Measurements from ENCODE around the gene C1QTNF1.
A peak's percentile ranks its signal among the peaks of the same experiment; 100 is the strongest.

C1QTNF1 gene

DNA sequence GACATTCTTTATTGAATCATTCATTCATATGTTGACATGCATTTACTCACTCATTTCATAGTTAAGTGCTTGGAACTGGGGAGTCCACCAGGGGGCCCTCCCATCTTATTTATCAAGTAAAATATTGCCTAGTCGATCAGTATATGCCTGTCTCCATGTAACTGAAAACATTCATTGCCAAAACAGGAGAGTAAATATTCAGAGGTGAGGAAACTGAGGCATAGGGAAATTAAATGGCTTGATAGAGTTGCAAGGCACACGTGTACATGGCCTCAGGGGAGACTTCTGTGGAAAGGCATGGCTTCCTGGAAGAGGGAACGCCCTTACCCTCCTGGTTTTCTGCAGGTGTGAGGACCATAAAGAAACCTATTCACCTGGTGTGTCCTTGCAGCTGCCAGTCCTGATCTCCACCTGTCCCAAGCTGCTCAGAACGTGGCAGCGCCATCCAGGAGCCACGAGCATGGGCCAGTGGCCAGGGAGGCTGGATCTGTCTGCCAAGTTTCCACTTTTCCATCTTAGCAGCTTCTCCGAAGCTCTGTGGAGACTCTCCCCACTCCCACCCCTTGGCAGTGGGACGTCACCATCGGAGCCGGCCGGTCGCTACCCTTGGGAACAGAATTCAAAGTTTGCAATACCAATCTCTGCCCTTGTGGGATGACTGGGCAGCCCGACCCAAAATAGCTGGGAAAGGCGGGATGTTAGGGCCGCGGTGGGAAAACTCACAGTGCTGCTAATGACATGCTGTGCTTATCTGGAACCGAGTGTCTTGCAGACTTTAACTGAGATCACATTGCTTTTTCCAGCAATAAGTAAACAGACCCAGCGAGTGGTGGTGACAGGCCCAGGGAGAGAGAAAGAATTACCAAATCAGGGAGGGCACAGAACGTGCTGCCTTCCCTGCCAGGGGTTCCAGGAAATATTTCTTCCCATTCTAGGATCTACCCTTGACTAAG is 4.1 kb upstream of the C1QTNF1 start:
- TF ChIP-seq GATA3 (IDR thresholded peaks at IDR 0.05; ENCODE audit: low read depth, low read length): no peak

DNA sequence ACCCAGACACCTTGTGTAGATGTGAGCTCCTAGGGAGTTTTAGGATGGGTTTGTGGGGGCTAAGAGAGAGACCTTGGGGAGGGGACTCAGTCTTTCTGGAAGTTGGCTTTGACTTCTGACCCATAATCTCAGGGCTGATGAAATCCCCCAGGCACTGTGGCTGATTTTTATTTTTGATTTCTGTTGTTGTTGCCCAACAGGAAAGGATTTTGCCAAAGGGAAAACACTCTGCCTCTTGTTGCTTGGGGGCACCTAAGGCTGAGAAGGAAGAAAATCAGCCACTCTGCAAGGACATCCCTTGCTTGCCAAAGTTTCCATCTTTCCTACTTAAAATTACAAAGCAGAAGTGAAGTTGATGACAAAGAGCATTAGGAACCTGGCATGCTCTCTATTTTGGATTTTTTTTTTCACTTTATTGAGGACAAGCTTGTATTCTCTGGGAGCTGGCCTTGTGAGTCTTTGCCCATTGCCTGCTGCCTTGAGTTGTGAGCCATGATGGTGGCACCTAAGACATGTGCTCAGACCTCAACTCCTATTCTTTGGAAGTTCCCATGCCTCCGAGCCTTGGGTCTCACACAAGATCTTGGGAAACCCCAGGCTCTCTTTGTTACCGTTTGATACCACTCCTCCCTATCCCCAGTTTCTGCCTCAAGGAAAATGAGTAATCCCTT is 3.2 kb upstream of the C1QTNF1 start:
- no peak for TF ChIP-seq GATA3 (IDR thresholded peaks at IDR 0.05; ENCODE audit: low read depth, low read length)
- no peak for TF ChIP-seq GATA2 (IDR thresholded peaks at IDR 0.05; ENCODE audit: low read depth, low read length)

DNA sequence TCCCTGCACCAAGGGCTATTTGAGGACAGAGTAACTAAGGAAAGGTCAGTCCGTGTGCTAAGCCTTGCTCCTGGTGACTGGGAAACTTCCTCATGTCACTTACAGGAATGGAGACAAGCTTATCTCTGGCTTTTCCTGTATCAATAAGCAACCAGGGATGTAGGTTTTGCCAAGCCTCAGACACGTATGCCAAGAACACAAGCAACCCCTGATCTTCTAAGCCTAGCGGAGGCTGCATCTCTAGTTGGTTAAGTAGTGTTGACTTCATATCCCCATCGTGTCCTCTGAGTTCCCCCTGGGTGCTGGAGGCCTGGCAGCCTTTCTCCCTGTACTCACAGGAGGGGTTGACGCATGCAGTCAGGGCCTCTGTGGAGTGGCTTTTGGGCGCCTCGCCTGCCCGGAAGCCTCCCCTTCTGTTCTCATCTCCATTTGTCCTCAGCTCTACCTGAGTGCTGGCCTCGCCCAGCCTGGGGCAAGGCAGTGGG is 1.4 kb upstream of the C1QTNF1 start:
- TF ChIP-seq GATA3 (IDR thresholded peaks at IDR 0.05; ENCODE audit: low read depth, low read length) (no peak), GATA2 (IDR thresholded peaks at IDR 0.05; ENCODE audit: low read depth, low read length) (no peak)

DNA sequence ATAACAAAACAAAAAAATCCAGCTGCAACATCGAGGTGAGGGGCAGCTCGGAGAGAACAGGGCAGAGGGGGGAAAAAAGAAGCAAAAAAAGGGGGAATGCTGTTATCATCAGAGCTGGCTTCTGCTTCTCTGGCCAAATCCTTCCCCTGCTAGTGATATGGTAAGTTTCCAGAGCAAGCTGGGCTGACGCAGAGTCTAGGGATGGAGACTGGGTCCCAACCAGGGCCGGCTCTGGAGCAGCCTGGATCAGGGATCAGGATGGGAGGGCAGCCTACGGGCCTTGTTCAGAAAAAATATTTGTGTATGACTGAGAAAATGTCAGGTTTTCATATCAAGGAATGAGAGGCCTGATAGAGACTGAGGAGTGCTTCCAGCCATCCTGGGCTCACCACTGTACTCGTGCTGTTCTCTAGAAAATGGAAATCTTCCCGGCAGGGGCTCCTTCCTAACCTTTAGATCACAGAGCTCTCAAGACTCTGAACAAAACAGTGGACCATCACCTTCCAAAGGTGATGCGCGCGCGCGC is 726 bp upstream of the C1QTNF1 start:
- TF ChIP-seq GATA3 (IDR thresholded peaks at IDR 0.05; ENCODE audit: low read depth, low read length): no peak
- no peak for TF ChIP-seq GATA2 (IDR thresholded peaks at IDR 0.05; ENCODE audit: low read depth, low read length)

GRCh38 chr17:79024901-79025737 is 1.1 kb downstream of the C1QTNF1 start:
- TF ChIP-seq GATA2 (IDR thresholded peaks at IDR 0.05; ENCODE audit: low read depth, low read length) (no peak), GATA3 (IDR thresholded peaks at IDR 0.05; ENCODE audit: low read depth, low read length) (no peak)

GRCh38 chr17:79026376-79027273 is 2.7 kb downstream of the C1QTNF1 start:
- TF ChIP-seq GATA2 (IDR thresholded peaks at IDR 0.05; ENCODE audit: low read depth, low read length): no peak
- no peak for TF ChIP-seq GATA3 (IDR thresholded peaks at IDR 0.05; ENCODE audit: low read depth, low read length)

- TF ChIP-seq GATA2 (IDR thresholded peaks at IDR 0.05; ENCODE audit: low read depth, low read length): peak; percentile 99
- no peak for TF ChIP-seq GATA3 (IDR thresholded peaks at IDR 0.05; ENCODE audit: low read depth, low read length)
These were observed 3.4 kb downstream of the C1QTNF1 start for GRCh38 chr17:79027274-79027924.

- no peak for TF ChIP-seq GATA2 (IDR thresholded peaks at IDR 0.05; ENCODE audit: low read depth, low read length)
- no peak for TF ChIP-seq GATA3 (IDR thresholded peaks at IDR 0.05; ENCODE audit: low read depth, low read length)
These were observed 4.0 kb downstream of the C1QTNF1 start for GRCh38 chr17:79027925-79028491.

- no peak for TF ChIP-seq GATA3 (IDR thresholded peaks at IDR 0.05; ENCODE audit: low read depth, low read length)
- TF ChIP-seq GATA2 (IDR thresholded peaks at IDR 0.05; ENCODE audit: low read depth, low read length): no peak
These were observed 4.7 kb downstream of the C1QTNF1 start for GRCh38 chr17:79028496-79029326.

GRCh38 chr17:79029327-79030009 is 5.5 kb downstream of the C1QTNF1 start:
- TF ChIP-seq GATA2 (IDR thresholded peaks at IDR 0.05; ENCODE audit: low read depth, low read length) (no peak), GATA3 (IDR thresholded peaks at IDR 0.05; ENCODE audit: low read depth, low read length) (no peak)
